Keratinocyte (primary cell): ENCODE results near the gene CTDSPL. TPM values are rescaled to one million over a fixed set of nuclear protein-coding genes. Genes with fewer than 3 reads are reported as not detected.

ENCODE experiments used
- DNase-seq: peaks from one replicate; pipeline ENCODE4 v3.0.0-alpha.2; 2011; ENCODE audit warnings: low read depth, missing footprints, low spot score
- FAIRE-seq: peaks from 2 replicates; lab custom pipeline; 2011; peaks lifted over from hg19 to GRCh38; lab: Jason Lieb, UNC
- H2AFZ ChIP-seq: 2 replicates; pipeline ENCODE4 v1.6.0; 2012; ENCODE audit warnings: low read length, control low read depth, inconsistent platforms; ENCODE audit not compliant: control insufficient read depth
- H3K27ac ChIP-seq: 2 replicates; pipeline ENCODE4 v1.5.1; 2011; ENCODE audit warnings: low read length; ENCODE audit not compliant: control insufficient read depth, insufficient read depth
- H3K27me3 ChIP-seq: 3 replicates; pipeline ENCODE4 v1.6.0; 2011; ENCODE audit warnings: low read length; ENCODE audit not compliant: control insufficient read depth, insufficient read depth; ENCODE audit errors: extremely low read depth
- H3K36me3 ChIP-seq, 2 experiments: 2 replicates in 1 of 2; 3 replicates in 1 of 2; pipeline ENCODE4 v1.5.1; 2011; ENCODE audit warnings: low read length in 2 of 2, mild to moderate bottlenecking in 1 of 2; ENCODE audit not compliant: control insufficient read depth in 2 of 2, insufficient read depth in 2 of 2; ENCODE audit errors: extremely low read depth in 1 of 2
- H3K4me1 ChIP-seq: 3 replicates; pipeline ENCODE4 v1.5.1; 2011; ENCODE audit warnings: low read length; ENCODE audit not compliant: control insufficient read depth, insufficient read depth; ENCODE audit errors: extremely low read depth
- H3K4me2 ChIP-seq: 3 replicates; pipeline ENCODE4 v1.6.0; 2011; ENCODE audit warnings: low read depth, low read length; ENCODE audit not compliant: control insufficient read depth, insufficient read depth; ENCODE audit errors: extremely low read depth
- H3K4me3 ChIP-seq, 3 experiments: fragments of 200-600 bp in 1 of 3; sonication (generic) in 1 of 3; 2 replicates in 2 of 3; 3 replicates in 1 of 3; pipeline ENCODE4 v1.5.1; 2011 to 2016; ENCODE audit warnings: low read length in 3 of 3, mild to moderate bottlenecking in 3 of 3, control low read depth in 2 of 3, inconsistent platforms in 1 of 3, low read depth in 1 of 3, mixed read lengths in 1 of 3, mixed run types in 1 of 3, moderate library complexity in 1 of 3; ENCODE audit not compliant: control insufficient read depth in 2 of 3, insufficient read depth in 2 of 3; ENCODE audit errors: extremely low read depth in 1 of 3
- H3K79me2 ChIP-seq: 2 replicates; pipeline ENCODE4 v1.6.0; 2012; ENCODE audit warnings: low read length; ENCODE audit not compliant: control insufficient read depth, insufficient read depth
- H3K9ac ChIP-seq: 3 replicates; pipeline ENCODE4 v1.6.0; 2011; ENCODE audit warnings: low read length; ENCODE audit not compliant: control insufficient read depth, insufficient read depth; ENCODE audit errors: extremely low read depth
- H3K9me1 ChIP-seq: 3 replicates; pipeline ENCODE4 v1.6.0; 2011; ENCODE audit warnings: low read length; ENCODE audit not compliant: control insufficient read depth, insufficient read depth; ENCODE audit errors: extremely low read depth
- H3K9me3 ChIP-seq: 2 replicates; pipeline ENCODE4 v1.5.1; 2012; ENCODE audit warnings: low read depth, low read length; ENCODE audit not compliant: control insufficient read depth
- H4K20me1 ChIP-seq: 3 replicates; pipeline ENCODE4 v1.6.0; 2011; ENCODE audit warnings: low read length; ENCODE audit not compliant: control insufficient read depth, insufficient read depth; ENCODE audit errors: extremely low read depth
- CTCF ChIP-seq, 3 experiments: IDR thresholded peaks in 1 of 3; conservative IDR thresholded peaks in 1 of 3; optimal IDR thresholded peaks in 1 of 3; 2 replicates in 2 of 3; 3 replicates in 1 of 3; pipeline versions ENCODE3 to v1.5.1; 2011; ENCODE audit warnings: low read length in 3 of 3, mild to moderate bottlenecking in 3 of 3, moderate library complexity in 2 of 3, control low read depth in 1 of 3, inconsistent platforms in 1 of 3; ENCODE audit not compliant: insufficient read depth in 2 of 3; ENCODE audit errors: extremely low read depth in 1 of 3
- EZH2 ChIP-seq: IDR thresholded peaks from one replicate; pipeline ENCODE4 v1.6.1; 2012; ENCODE audit warnings: inconsistent platforms, mild to moderate bottlenecking, low read length, moderate library complexity
- dilution Hi-C: fragments of 300-500 bp; cut with MboI; formaldehyde crosslinking; loops from one replicate; pipeline ENCODE4 v1.7.0; 2020; ENCODE audit warnings: low sequenced_read_pairs; ENCODE audit not compliant: extremely low pct_ligation_motif_present
- polyA plus RNA-seq, 5 experiments: library from polyadenylated mRNA; depleted of rRNA in 3 of 5; stranded (reverse) in 3 of 5; stranded (forward) in 1 of 5; unstranded in 1 of 5; fragments of >200 nt; gene quantifications; 1 replicate in 1 of 5; 2 replicates in 3 of 5; 3 replicates in 1 of 5; pipeline versions ENCODE4 v1.2.1 to v1.2.3, GENCODE V29; 2011 to 2012; ENCODE audit warnings: missing spikeins in 2 of 5, low read depth in 1 of 5, low replicate concordance in 1 of 5

The CTDSPL gene
- polyA plus RNA-seq, 1 donor (not counting 4 experiments of a cell fraction or from before 2014, with no cell fraction given): 83.2 TPM

- no peak overlapping the region for H2AFZ ChIP-seq
- H3K4me2 ChIP-seq: peak overlapping the region; percentile 55
- dilution Hi-C loops: no loop called here
- H3K79me2 ChIP-seq: peaks cover 63% of the 10 kb centered on the region
- TF ChIP-seq CTCF (optimal IDR thresholded peaks at IDR 0.05 in 1 of 3, IDR thresholded peaks at IDR 0.05 in 1 of 3, conservative IDR thresholded peaks at IDR 0.05 in 1 of 3; ENCODE audit: extremely low read depth in 1 of 3, insufficient read depth in 2 of 3, low read length in 3 of 3): no peak
- no peak for TF ChIP-seq EZH2
- no peaks in the 10 kb centered on the region for H4K20me1 ChIP-seq
- peaks cover 33% of the 10 kb centered on the region for H3K4me1 ChIP-seq
- peaks cover 0 to 1% of the 10 kb centered on the region in 2 experiments for H3K36me3 ChIP-seq
- no peaks in the 10 kb centered on the region for H3K9me3 ChIP-seq
- DNase-seq: no peak
- no peaks in the 10 kb centered on the region for H3K27me3 ChIP-seq
- peak overlapping the region; percentile 8 for H3K27ac ChIP-seq
- FAIRE-seq: peak; percentile 90
- H3K9me1 ChIP-seq: no peaks in the 10 kb centered on the region
- no peak overlapping the region for H3K4me3 ChIP-seq
- no peak overlapping the region for H3K9ac ChIP-seq
Observed at GRCh38 chr3:37935756-37936666, 74.3 kb downstream of the CTDSPL start.

- no peak overlapping the region for H3K27ac ChIP-seq
- dilution Hi-C loops: no loop called here
Observed at GRCh38 chr3:37937156-37937555, 75.5 kb downstream of the CTDSPL start.

More at GRCh38 chr3:37937156-37937555, 75.5 kb downstream of the CTDSPL start:
- H4K20me1 ChIP-seq: no peaks in the 10 kb centered on the region
- FAIRE-seq (no peak), DNase-seq (no peak)
- TF ChIP-seq EZH2: no peak
- no peak for TF ChIP-seq CTCF (optimal IDR thresholded peaks at IDR 0.05 in 1 of 3, IDR thresholded peaks at IDR 0.05 in 1 of 3, conservative IDR thresholded peaks at IDR 0.05 in 1 of 3; ENCODE audit: extremely low read depth in 1 of 3, insufficient read depth in 2 of 3, low read length in 3 of 3)
- H3K79me2 ChIP-seq: peaks cover 65% of the 10 kb centered on the region
- H3K9me1 ChIP-seq: no peaks in the 10 kb centered on the region
- H3K36me3 ChIP-seq: peaks cover 0 to 1% of the 10 kb centered on the region in 2 experiments
- H2AFZ ChIP-seq: no peak overlapping the region
- H3K27me3 ChIP-seq: no peaks in the 10 kb centered on the region
- no peaks in the 10 kb centered on the region for H3K9me3 ChIP-seq
- H3K4me2 ChIP-seq: no peak overlapping the region
- no peak overlapping the region for H3K9ac ChIP-seq
- H3K4me1 ChIP-seq: peaks cover 39% of the 10 kb centered on the region
- no peak overlapping the region for H3K4me3 ChIP-seq
